CD4-positive, alpha-beta T cell treated with Interleukin-17A for 1 hour (primary cell): Measurements from ENCODE around the gene VWA5B2.
A peak's percentile ranks its signal among the peaks of the same experiment; 100 is the strongest.

Experiments used
- DNase-seq: peaks from one replicate; pipeline ENCODE4 v3.0.0-alpha.2; 2020

Gene VWA5B2

DNA sequence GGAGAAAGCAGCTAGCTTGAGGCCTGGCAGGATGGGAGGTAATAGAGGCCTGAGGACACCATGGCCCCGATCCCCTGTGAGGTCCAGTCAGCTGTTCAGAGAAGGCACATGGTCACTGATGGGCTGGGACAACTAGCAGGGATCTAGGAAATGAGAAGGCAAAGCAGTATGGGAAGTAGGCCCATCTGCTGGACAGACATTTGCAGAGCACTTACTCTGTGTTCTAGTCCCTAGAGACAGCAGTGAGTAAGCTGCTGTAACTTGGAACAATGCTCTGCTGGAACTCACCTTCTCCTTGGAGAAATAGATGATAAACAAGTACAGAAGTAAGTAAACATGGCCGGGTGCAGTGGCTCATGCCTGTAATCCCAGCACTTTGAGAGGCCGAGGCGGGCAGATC lies 53.6 kb downstream of the VWA5B2 start:
- no peak for DNase-seq

DNA sequence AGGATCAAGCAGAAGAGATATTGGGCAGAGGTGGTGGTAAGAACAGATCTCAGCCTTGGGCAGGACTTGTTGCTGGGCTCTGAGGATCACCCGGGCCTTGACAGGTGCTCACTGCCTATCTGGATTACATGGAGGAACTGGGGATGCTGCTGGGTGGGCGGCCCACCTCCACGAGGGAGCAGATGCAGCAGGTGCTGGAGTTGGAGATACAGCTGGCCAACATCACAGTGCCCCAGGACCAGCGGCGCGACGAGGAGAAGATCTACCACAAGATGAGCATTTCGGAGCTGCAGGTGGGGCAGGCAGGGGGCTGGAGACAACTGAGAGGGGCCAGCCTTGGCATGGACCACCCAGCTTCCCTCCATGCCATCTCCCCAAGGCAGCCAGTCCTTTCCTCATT lies 54.3 kb downstream of the VWA5B2 start:
- no peak for DNase-seq

DNA sequence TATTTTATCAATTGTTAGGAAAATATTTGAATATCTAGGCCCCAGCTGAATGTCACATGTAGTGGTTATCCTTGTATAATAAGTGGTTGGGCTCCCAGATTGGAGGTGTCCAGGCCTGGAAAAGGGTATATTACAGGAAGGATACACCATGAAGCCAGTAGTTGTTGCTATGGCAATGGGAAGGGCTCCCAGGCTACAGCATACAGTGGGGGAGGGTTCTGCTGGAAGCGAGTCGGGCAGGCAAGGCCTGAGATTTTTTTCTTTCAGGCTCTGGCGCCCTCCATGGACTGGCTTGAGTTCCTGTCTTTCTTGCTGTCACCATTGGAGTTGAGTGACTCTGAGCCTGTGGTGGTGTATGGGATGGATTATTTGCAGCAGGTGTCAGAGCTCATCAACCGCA lies 55.3 kb downstream of the VWA5B2 start:
- peak; percentile 35 for DNase-seq

DNA sequence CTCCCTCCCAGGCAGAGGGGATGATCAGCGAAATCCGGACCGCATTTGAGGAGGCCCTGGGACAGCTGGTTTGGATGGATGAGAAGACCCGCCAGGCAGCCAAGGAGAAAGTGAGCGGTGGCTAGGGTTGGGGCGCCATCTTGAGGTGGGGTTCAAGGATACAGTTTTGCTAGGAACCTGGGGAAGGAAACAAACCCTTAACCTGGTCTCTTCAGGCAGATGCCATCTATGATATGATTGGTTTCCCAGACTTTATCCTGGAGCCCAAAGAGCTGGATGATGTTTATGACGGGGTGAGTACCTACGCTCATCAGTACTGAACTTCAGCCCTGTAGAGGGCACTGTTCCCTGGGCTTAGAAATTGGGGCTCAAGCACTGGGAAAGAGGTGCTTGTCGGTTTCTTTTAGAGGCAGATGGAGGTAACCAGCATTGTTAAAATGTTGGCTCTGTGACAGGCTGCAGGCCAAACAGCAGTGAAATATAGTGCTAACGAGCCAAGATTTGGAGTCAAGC lies 60.1 kb downstream of the VWA5B2 start:
- DNase-seq, result peak; percentile 65

DNA sequence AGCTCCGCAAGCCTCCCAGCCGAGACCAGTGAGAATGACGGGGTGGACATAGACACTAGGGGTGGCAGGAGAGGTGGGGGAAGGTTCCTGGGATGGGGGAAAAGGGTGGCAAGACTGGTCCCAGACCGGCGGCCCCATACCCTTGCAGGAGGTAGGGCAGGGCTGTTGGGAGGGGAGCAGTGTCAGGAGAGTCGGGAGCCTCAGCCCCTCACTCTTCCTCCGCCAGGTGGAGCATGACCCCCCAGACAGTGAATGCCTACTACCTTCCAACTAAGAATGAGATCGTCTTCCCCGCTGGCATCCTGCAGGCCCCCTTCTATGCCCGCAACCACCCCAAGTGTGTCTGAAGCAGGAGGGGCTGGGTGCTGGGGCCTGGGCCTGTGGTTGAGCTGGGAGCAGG lies 60.9 kb downstream of the VWA5B2 start:
- DNase-seq, result no peak

DNA sequence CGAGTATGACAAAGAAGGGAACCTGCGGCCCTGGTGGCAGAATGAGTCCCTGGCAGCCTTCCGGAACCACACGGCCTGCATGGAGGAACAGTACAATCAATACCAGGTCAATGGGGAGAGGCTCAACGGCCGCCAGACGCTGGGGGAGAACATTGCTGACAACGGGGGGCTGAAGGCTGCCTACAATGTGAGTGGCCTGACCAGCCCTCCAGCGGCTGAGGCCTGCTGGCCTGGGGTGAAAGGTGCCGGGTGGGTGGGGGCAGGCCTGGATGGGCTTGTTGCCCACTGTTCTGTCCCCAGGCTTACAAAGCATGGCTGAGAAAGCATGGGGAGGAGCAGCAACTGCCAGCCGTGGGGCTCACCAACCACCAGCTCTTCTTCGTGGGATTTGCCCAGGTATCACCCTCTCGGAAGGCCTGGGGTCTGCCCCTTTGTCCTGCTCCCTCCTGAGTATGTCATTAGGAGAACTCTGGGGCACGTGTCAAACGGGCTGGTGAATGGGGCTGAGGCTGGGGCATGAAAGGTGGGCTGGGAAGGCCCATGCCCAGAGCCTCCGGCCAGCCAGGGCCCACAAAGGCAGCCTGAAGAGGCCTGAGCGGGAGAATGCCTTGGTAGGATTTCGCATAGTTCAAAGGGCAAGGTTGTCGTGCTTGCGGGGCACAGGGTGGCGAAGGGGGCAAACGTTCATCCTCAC lies 61.8 kb downstream of the VWA5B2 start:
- no peak for DNase-seq
